Calu3 (cell line): ENCODE results near the gene RASSF4. TPM values are rescaled to one million over a fixed set of nuclear protein-coding genes. Genes with fewer than 3 reads are reported as not detected.

ENCODE experiments used
- BruUV-seq: library from RNA; stranded (reverse); fragments of 400-500 nt; replicated peaks from 2 replicates; lab custom pipeline; 2021; lab: Mats Ljungman, UMichigan
- CTCF ChIA-PET: fragments of 300-600 bp; sonication (Branson Sonifier 250); formaldehyde crosslinking; loops from one replicate; lab custom pipeline; 2022; ENCODE audit warnings: antibody characterized with exemption; lab: Charles Lee
- DNase-seq: peaks from one replicate; pipeline ENCODE4 v3.0.0; 2022
- H3K27ac Mint-ChIP-seq: one replicate; pipeline ENCODE4 v1.8.0; 2022; ENCODE audit warnings: mixed read lengths; ENCODE audit not compliant: unreplicated experiment
- H3K27me3 Mint-ChIP-seq: one replicate; pipeline ENCODE4 v1.8.0; 2022; ENCODE audit warnings: mixed read lengths; ENCODE audit not compliant: unreplicated experiment
- H3K36me3 Mint-ChIP-seq: one replicate; pipeline ENCODE4 v1.8.0; 2022; ENCODE audit warnings: mild to moderate bottlenecking, moderate library complexity, mixed read lengths; ENCODE audit not compliant: insufficient read depth, unreplicated experiment
- H3K4me1 Mint-ChIP-seq: one replicate; pipeline ENCODE4 v1.8.0; 2022; ENCODE audit warnings: mild to moderate bottlenecking, low read depth, mixed read lengths; ENCODE audit not compliant: unreplicated experiment
- H3K4me3 Mint-ChIP-seq: one replicate; pipeline ENCODE4 v1.8.0; 2022; ENCODE audit warnings: mild to moderate bottlenecking, low read depth, moderate library complexity, mixed read lengths; ENCODE audit not compliant: unreplicated experiment
- H3K9me3 Mint-ChIP-seq: one replicate; pipeline ENCODE4 v1.8.0; 2022; ENCODE audit warnings: low read depth, mixed read lengths; ENCODE audit not compliant: unreplicated experiment
- intact Hi-C: fragments of 100-400 bp; cut with micrococcal nuclease; formaldehyde crosslinking; loops from one replicate; pipeline ENCODE4 v1.10.0; 2022; ENCODE audit not compliant: unreplicated experiment
- total RNA-seq: library from RNA; stranded (reverse); gene quantifications from 2 replicates; pipeline ENCODE4 v1.2.3, GENCODE V29; 2022
- TF ChIP-seq, protein P1 (sequence below): fragments of 200-600 bp; IDR thresholded peaks from one replicate; pipeline ENCODE4 v1.8.0; 2022; ENCODE audit warnings: antibody characterized with exemption; ENCODE audit not compliant: unreplicated experiment

RASSF4 gene
- total RNA-seq, 1 experiment from 2014 or later = 2.2 TPM

DNA sequence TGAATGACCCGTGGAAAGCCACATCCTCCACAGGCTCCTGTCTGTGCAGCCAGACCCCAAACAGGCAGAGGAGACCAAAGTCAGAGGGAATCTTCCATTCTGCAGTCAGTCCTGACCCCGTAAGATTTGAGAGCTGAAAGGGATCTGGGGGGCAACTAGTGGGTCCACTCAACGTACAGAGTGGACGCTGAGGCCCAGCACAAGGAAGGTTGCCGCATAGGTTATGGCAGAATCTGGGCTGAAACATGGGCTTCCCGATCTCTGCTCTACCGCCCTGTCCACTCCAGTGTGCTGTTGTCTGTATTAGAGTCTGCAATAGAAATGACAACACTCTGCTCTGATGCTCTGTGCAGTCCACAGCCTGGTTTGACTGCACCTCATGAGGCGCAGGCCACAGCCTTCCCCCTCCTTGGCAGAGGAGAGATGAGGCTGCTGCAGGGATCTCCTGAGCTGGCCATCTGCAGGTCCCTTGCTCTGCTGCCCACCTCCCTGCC, 33.2 kb downstream of the RASSF4 start:
- CTCF ChIA-PET = interaction anchor here (0.5 to 1.1 kb wide), 2 partner anchors 12 to 17 kb away, joined by 4 to 6 read pairs; no protein-coding TSS in a partner anchor
- no TSS peak for BruUV-seq
- TF ChIP-seq, protein P1, sequence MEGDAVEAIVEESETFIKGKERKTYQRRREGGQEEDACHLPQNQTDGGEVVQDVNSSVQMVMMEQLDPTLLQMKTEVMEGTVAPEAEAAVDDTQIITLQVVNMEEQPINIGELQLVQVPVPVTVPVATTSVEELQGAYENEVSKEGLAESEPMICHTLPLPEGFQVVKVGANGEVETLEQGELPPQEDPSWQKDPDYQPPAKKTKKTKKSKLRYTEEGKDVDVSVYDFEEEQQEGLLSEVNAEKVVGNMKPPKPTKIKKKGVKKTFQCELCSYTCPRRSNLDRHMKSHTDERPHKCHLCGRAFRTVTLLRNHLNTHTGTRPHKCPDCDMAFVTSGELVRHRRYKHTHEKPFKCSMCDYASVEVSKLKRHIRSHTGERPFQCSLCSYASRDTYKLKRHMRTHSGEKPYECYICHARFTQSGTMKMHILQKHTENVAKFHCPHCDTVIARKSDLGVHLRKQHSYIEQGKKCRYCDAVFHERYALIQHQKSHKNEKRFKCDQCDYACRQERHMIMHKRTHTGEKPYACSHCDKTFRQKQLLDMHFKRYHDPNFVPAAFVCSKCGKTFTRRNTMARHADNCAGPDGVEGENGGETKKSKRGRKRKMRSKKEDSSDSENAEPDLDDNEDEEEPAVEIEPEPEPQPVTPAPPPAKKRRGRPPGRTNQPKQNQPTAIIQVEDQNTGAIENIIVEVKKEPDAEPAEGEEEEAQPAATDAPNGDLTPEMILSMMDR = no peak
- H3K9me3 Mint-ChIP-seq = no peaks in the 10 kb centered on the region
- H3K4me1 Mint-ChIP-seq = peaks cover 8% of the 10 kb centered on the region
- H3K27me3 Mint-ChIP-seq = no peaks in the 10 kb centered on the region
- DNase-seq = no peak
- no peaks in the 10 kb centered on the region for H3K36me3 Mint-ChIP-seq
- intact Hi-C loops = loop anchor here (5.0 kb wide), 1 partner anchor 60 kb away; no protein-coding TSS in a partner anchor
- no peak overlapping the region for H3K27ac Mint-ChIP-seq
- no peak overlapping the region for H3K4me3 Mint-ChIP-seq

DNA sequence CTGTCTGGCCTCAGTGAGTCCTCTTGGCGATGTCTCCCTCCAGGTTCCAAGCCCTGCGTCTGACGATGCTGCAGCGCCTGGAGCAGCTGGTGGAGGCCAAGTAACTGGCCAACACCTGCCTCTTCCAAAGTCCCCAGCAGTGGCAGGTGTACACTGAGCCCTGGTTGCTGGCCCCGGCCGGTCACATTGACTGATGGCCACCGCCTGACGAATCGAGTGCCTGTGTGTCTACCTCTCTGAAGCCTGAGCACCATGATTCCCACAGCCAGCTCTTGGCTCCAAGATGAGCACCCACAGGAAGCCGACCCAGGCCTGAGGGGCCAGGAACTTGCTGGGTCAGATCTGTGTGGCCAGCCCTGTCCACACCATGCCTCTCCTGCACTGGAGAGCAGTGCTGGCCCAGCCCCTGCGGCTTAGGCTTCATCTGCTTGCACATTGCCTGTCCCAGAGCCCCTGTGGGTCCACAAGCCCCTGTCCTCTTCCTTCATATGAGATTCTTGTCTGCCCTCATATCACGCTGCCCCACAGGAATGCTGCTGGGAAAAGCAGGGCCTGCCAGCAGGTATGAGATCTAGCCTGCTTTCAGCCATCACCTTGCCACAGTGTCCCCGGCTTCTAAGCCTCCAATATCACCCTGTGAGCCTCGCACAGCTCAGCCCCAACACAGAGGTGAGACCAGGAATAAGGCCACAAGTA, 33.8 kb downstream of the RASSF4 start:
- TF ChIP-seq, protein P1 = no peak
- CTCF ChIA-PET = interaction anchor here (0.5 to 1.6 kb wide), 2 partner anchors 18 to 61 kb away, joined by 5 to 6 read pairs; no protein-coding TSS in a partner anchor
- no peaks in the 10 kb centered on the region for H3K27me3 Mint-ChIP-seq
- H3K9me3 Mint-ChIP-seq = no peaks in the 10 kb centered on the region
- no TSS peak for BruUV-seq
- intact Hi-C loops = loop anchor here (5.0 kb wide), 1 partner anchor 61 kb away; no protein-coding TSS in a partner anchor
- no peak for DNase-seq
- H3K4me3 Mint-ChIP-seq = no peak overlapping the region
- no peaks in the 10 kb centered on the region for H3K36me3 Mint-ChIP-seq
- no peak overlapping the region for H3K27ac Mint-ChIP-seq
- H3K4me1 Mint-ChIP-seq = peaks cover 8% of the 10 kb centered on the region

DNA sequence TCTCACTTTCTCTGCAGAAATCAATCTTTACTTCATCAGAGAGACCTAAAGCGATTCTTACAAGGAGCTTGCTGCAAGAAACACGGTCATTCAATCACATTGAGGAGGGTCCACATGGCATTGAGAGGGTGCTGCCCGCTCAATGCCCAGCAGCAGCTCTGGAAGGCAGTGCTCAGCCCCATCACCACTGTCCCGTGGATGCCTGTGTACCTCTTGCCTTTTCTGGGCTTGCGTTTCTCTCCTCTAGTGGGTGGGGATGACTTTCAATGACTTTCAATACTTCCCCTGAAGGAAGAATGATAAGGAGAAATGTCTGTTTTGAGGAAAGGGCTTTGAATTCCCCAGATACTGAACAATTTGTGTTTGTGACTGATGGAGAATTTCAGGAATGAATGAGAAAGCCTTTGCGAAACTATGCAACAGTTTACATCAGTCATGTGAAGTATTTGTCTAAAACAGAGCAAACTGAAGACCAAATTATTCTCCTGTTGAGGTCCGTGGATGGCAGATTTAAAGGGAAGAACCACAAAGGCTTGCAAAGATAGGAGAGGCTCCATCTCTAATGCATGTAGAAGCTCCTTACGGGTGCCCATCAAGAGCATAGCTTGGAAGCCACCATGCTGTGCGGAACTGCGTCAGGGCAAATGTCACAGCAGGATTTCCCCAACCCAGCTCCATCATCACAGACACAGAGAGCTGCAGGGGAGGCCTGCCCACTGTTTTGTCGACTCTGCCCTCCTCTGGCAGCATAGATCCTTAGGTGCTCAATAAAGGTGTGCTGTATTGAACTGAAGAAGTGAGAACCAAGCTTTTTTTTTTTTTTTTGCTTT, 34.5 kb downstream of the RASSF4 start:
- no peak overlapping the region for H3K27ac Mint-ChIP-seq
- H3K4me1 Mint-ChIP-seq = peaks cover 8% of the 10 kb centered on the region

More for the DNA sequence above, 34.5 kb downstream of the RASSF4 start:
- TF ChIP-seq, protein P1 = no peak
- Mint-ChIP-seq H3K27me3 (peaks cover under 1% of the 10 kb centered on the region), H3K4me3 (no peak overlapping the region), H3K9me3 (no peaks in the 10 kb centered on the region), H3K36me3 (no peaks in the 10 kb centered on the region)
- DNase-seq = no peak
- intact Hi-C loops = loop anchor here (5.0 kb wide), 1 partner anchor 62 kb away; no protein-coding TSS in a partner anchor
- no TSS peak for BruUV-seq
- CTCF ChIA-PET = interaction anchor here (0.7 to 1.6 kb wide), 3 partner anchors 16 to 61 kb away, joined by 4 to 6 read pairs (median 5); partner anchors contain the start of gene DEPP1
